ENCODE results near the gene KRTAP10-2. TPM values are rescaled to one million over a fixed set of nuclear protein-coding genes. Genes with fewer than 3 reads are reported as not detected.
"Not testable (repeated sequence)": the region's sequence is repeated elsewhere in the genome, so short reads cannot be mapped to it uniquely, and the experiment has no call there.

Gene KRTAP10-2
- total RNA-seq, 1 experiment from 2014 or later: not detected

GRCh38 chr21:44590897-44591800 is 39.8 kb upstream of the KRTAP10-2 start:
- not testable (repeated sequence) for H3T11ph ChIP-seq (ENCODE audit: low read length); H3K4me2 ChIP-seq (ENCODE audit: insufficient read depth, insufficient read length, low read length); H3K79me1 ChIP-seq (ENCODE audit: insufficient read depth, low read depth, low read length, poor library complexity, severe bottlenecking); H4K8ac ChIP-seq (replicated peaks; ENCODE audit: insufficient read length, low read depth, low read length); H3K23me2 ChIP-seq (ENCODE audit: insufficient read length, low read depth, low read length, poor library complexity, severe bottlenecking); H3K56ac ChIP-seq (ENCODE audit: insufficient read length, low read depth, low read length); H2AK5ac ChIP-seq (ENCODE audit: insufficient read length, low read length); H3K4me1 ChIP-seq (ENCODE audit: insufficient read depth, low read length); H2BK15ac ChIP-seq (ENCODE audit: low read depth, low read length); H2BK12ac ChIP-seq (ENCODE audit: insufficient read length, low read depth, low read length); H3K79me2 ChIP-seq (ENCODE audit: insufficient read depth, low read length); H3K4ac ChIP-seq (ENCODE audit: low read depth, low read length); H3K9me3 ChIP-seq (ENCODE audit: control insufficient read depth, low read depth, low read length); H3K23ac ChIP-seq (ENCODE audit: insufficient read length, low read depth, low read length); H3K27ac ChIP-seq (ENCODE audit: insufficient read length, low read depth, low read length); H2BK20ac ChIP-seq (ENCODE audit: low read depth, low read length, poor library complexity, severe bottlenecking); H4K5ac ChIP-seq (ENCODE audit: insufficient read length, low read depth, low read length); H4K20me1 ChIP-seq (ENCODE audit: control insufficient read depth, insufficient read depth, insufficient read length); H2BK5ac ChIP-seq (ENCODE audit: insufficient read length, low read length); H3K27ac Mint-ChIP-seq; H3K36me3 Mint-ChIP-seq (ENCODE audit: insufficient read depth in 1 of 3, low read depth in 3 of 3); H3K9ac ChIP-seq (ENCODE audit: extremely low read depth, insufficient read length, low read length); H3K27me3 ChIP-seq (ENCODE audit: insufficient read depth, low read length); H4K91ac ChIP-seq (ENCODE audit: insufficient read length, low read depth, low read length); H2AFZ ChIP-seq (ENCODE audit: low read length); H2BK120ac ChIP-seq (ENCODE audit: low read depth, low read length, poor library complexity, severe bottlenecking); H3K4me3 Mint-ChIP-seq; H3K9me3 Mint-ChIP-seq; H3K18ac ChIP-seq (ENCODE audit: insufficient read length, low read depth, low read length); H3K14ac ChIP-seq (ENCODE audit: insufficient read depth, low read length); H3K27me3 Mint-ChIP-seq (ENCODE audit: low read depth)
- peak; percentile 20 for DNase-seq
- no CpG with 5 or more reads among the region's 19 CpGs for WGBS (ENCODE audit: extremely low coverage, insufficient read length, low lambda C conversion rate)
- peaks cover 27 to 28% of the 10 kb centered on the region in 2 experiments for H3K4me1 Mint-ChIP-seq
